Ecto neural progenitor cell (in vitro differentiated cells): ENCODE measurements around the gene ATXN3.

Source experiments
- DNase-seq: peaks from one replicate; pipeline ENCODE4 v3.0.0-alpha.2; 2018; ENCODE audit warnings: low spot score

The ATXN3 gene

DNA sequence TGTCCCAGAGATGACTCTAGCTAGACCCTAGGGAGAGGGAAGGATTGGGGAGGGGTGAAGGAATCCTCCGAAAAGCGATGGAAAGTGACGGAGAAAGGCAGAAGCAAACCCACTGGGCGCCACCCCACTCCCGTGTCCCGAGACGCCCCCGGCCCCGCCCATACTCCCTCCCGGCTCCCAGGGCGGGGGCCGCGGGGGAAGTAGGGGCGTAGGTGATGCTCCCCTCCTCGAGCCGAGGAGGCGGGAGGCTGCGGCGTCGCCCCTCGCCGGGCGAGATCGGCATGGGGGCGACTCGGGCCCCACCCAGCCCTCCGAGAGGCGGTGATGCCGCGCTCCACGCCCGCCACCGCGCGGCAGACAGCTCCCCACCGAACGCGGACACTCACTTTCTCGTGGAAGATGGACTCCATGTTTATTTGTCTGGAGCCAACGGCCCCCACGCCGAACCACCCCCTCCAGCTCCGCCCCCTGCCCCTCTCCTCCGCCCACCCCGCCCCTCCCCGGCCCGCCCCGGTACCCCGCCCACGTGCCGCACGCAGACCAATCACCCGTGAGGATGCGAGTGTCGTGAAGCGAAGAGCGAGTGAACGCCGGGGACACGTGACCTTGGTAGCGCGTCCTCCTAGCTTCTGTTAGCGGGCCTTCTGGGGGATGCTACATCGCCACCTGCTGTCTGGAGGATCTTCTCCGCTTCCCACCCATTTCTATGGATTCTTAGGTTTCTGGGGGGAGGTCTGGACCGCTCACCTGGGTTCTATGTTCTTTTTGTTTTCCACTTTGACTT lies at the start of gene ATXN3:
ATXN3 (minus strand) TSS at position 440 of the 784 bp plus-strand sequence; CDS start at position 410, 30 bp downstream.
- peak; percentile 95 for DNase-seq

DNA sequence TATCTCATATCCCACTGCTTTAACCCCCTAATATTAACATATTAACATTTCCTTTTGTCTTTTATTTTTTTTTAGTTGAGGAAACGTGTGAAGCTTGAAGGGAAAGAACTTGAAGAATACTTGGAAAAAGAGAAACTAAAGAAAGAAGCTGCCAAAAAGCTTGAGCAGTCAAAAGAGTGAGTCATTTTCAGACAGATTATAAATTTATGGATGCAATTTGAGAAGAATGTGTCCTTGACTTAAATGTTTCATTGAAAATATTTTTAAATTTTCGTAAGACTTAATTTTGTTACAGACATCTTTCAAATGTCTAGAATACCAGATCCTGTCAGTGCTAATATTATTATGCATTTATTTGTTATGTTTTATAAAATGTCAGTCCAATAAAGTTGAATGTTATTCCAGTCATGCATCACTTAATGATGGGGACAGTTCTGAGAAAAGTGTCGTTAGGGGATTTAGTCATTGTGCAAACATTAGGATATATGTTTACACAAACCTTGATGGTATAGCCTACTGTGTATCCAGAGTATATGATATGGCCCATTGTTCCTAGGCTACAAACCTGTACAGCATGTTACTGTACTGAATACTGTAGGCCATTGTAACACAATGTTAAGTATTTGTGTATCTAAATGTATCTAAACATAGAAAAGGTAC lies 48.0 kb upstream of the ATXN3 start:
- DNase-seq, result no peak

DNA sequence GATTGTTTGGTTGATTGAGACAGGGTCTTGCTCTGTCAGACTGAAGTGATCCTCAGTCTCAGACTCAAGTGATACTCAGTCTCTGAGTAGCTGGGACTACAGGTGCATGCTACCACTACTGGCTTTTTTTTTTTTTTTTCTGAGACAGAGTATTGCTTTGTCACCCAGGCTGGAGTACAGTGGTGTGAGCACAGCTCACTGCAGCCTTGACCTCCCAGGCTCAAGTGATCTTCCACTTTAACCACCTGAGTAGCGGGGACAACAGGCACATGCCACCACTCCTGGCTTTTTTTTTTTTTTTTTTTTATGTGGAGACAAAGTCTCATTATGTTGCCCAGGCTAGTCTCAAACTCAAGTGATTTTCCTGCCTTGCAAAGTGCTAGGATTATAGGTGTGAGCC lies 47.2 kb upstream of the ATXN3 start:
- DNase-seq, result no peak

DNA sequence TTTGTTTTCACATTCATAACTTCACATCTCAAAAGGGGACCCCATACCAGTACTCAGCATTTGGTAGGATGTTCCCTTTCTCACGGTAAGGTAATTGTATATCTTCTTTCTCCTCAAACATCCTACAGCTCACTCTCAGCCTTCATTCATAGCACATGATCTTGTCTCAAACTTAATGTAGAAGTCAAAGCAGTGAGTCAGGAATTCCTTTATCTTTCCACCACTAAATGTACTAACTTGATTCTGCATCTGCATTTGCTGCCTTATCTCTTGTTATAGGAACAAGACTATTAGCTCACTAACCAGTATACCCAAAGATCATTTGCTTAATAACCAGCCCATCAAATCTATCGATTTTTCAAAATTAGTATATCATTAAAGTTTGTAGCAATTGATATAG lies 38.3 kb upstream of the ATXN3 start:
- no peak for DNase-seq

DNA sequence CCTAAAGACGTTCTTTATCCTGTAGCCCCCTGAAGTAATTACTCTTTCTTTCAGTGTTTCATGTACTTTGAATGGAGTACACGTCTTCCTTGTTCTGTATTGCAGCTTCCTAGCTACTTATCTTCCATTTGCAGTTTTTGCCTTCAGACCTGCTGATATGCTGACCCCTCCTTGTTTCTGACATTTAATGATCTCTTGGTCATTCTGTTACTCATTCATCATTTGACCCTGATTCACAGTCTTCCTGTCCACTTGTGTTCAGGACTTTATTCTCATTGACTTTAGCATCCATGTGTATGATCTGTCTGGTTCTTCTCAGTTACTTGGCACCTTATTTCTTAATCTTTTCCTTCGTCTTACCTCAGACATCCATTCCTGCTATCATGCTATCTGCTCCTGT lies 37.6 kb upstream of the ATXN3 start:
- DNase-seq, result no peak

DNA sequence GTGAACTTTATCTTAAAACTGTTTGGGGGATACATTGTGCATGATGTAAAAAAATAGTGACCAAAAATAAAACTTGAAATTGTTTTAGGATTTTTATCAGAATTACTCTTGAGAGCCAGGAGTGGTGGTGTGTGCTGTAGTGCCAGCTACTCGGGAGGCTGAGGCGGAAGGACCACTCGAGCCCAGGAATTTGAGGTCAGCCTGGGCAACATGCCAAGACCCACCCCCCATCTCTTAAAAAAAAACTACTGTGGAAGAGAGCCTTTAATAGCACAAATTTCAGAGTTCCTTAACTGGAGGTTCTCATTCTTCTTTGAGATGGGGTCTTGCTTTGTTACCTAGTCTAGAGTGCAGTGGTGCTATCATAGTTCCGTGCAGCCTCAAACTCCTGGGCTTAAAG lies 36.9 kb upstream of the ATXN3 start:
- no peak for DNase-seq

DNA sequence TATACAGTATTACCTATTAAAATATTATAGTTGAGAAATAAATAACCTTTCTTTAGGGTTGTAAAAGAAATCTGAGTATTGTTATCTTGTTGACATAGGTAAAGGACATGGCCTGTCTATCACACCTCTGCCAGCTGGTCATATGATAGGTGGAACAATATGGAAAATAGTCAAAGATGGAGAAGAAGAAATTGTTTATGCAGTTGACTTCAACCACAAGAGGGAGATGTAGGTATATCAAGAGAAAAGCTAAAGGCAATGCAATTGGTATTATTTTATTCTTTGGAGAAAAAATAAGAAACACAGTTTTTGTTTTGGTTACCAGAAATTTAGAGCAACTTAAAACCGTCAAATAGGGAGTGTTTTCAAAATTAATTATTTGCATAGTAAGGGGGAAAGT lies 28.9 kb upstream of the ATXN3 start:
- DNase-seq, result no peak

DNA sequence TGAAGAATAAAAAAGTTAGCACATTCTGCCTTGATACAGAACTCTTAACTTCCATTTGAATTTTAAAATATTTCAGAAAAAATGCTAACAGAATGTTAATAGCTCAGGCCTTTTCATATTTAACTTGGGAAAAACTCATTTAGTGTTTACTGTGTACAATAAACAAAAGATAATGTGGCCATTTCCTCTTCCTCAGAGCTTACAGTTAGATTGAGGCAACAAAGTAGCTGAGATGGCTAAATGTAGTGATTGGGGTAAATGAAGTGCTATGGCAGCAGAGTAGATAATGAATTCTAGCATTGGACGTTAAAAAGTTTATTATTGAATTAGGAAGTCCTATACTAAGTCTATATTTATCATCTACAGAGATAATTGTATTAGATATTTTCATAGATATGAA lies 28.1 kb upstream of the ATXN3 start:
- DNase-seq, result no peak

DNA sequence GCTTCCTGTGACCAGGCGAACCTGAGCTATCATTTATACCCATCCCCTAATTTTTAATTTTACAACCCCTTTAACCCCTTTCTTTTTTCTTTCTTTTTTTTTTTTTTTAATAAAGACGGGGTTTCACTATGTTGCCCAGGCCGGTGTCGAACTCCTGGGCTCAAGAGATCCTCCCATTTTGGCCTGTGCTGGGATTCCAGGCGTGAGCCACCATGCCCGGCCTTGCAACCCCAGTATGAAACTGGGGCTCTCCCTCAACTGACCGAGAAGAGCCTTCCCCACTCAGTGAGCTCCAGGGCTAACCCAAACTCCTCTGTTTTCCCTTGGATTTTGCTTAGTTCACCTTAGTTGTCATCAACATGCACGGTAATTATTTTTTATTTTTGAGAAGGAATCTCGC lies 16.4 kb upstream of the ATXN3 start:
- no peak for DNase-seq

DNA sequence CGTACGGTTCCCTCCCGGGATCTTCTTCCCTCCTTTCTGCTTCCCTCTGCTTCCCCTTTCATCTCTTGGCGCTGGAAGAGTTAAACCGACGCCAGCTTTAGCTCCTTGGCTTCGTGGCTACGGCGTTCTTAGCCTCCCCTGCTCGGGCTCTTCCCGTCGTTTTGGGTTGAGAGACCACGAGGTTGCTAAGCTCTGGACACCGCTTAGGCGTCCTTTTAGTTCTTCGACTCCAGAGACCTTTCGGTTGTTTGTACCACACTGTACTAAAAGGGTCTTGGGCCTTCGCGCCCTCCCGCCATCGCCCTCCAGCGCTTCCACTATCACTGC lies 15.9 kb upstream of the ATXN3 start:
- no peak for DNase-seq

DNA sequence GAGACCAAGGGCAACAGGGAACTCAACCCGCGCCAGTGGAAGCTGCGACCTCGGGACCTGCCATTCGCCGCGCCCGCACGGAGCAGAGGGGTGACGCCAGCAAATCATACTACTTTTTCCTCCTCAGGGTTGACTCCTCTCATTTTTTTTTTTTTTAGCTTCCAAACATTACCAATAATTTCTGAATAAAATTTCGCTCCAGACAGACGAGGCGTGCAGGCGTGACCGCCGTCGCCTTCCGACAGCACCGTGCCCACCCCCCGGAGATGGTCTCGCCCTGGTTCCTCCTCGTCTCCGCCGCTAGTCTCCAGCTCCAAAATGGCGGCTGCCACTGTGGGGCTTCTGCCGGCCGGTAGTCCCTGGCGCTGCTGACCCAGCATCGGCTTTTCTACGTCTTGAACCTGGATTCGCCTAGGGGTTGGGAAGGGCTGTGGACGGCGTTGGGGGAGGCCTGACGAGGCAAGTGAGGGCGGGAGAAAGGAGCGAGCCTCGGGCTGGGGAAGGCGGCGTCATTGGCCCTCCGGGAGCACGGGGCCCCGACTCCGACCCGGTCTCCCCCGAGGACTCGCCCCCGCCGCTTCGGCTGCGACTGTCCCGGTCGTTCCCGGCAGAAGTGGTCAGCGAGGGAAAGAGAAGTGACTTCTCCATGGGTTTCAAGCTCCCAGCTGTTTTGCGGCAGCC lies 15.4 kb upstream of the ATXN3 start, which contains the start of the genes CPSF2 and NDUFB1:
CPSF2 (plus strand) TSS at position 300 of the 681 bp plus-strand sequence. CDS start 9,016 bp downstream, outside the sequence.
NDUFB1 (minus strand) TSS at position 37 of the 681 bp plus-strand sequence. CDS start 4,069 bp downstream, outside the sequence.
- DNase-seq, result peak; percentile 91

DNA sequence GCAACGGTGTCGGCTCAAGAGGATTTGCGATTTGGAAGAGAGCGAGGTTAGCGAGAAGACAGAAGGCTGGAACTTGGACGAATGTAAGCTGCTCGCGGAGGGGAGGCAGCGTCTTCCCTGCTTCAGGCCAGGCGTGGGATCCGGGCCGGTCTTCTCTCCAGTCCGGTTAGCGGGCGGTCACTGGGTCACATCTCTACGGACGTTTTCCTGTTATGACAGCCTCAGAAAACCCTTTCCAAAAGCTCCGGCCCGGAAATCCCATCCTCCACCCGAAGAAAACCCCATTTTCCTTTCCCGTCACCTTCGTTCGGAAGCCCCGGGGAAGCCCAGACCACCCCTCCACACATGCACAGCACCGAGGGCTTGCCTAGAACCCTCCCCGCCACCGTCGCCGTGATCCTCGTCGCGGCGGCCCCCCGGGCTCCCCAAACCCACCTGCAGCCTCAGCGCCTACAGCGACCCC lies 14.9 kb upstream of the ATXN3 start:
- DNase-seq, result no peak

DNA sequence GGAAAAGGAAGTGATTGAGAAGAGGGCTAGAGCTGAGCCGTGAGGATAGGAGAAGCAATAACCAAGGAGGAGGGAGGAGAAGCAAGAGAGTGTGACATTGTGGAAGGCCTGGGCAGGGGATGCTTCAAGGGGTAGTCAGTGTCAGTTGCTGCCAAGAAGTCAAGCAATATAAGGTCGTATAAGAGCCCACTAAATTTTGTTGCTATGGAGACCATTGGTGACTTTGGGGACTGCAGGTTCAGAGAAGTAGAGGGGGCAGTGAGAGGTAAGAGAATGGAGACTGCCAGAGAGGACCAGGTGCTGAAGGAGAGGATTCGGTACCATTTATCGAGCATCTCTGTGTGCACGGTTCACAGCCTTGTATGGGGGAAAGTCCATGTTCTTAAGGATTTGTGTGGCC lies 3.1 kb upstream of the ATXN3 start:
- DNase-seq, result no peak

DNA sequence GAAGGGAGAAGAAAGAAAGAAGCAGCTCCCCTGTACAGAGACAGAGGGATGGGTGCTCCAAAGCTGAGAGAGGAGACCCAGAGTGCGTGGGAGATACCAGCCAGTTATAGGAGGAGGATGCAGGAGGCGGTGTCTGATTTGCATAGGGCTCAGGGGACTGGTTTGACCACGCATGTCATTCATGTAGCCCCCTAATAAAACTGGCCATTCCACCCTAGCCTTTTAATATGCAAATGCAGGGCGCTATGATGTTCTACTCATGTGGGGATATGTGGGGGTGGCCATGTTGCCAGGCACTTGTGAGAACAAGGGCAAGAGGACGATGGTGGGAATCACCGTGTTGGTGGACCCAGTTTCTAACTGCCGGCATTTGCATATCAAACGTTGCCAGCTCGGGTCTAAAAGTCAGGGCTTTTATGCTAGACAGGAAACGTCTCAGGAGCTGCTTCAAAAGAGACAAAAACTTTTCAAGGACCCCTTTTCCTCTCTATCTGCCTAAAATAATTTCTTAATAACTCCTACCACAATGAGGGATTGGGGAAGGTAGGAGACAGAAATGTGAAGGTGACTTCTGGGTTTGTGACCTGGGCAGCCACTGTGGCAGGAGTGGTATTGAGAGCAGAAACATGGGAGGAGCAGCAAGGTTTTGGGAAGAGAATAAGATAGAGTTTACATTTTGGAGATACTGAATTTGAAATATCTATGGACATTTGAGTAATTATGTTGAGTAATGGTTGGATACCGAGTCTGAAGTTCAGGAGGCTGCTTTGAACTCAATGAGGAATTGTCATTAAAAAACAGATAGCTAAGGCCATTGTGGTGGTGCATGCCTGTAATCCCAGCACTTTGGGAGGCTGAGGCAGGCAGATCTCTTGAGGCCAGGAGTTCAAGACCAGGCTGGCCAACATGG lies 2.2 kb upstream of the ATXN3 start:
- DNase-seq, result peak; percentile 45

DNA sequence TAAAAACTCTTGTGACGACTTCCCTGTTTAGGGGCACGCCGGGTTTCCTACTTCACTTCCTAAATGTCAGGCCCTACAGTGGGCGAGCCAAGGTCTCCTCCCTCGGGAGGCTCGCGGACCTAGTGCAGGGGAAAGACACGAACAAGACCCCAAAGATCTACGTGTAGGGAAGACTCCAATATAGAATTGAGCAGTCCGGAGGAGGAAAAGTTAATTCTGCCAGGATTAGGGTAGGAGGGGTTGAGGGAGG lies 564 bp downstream of the ATXN3 start:
- no peak for DNase-seq

DNA sequence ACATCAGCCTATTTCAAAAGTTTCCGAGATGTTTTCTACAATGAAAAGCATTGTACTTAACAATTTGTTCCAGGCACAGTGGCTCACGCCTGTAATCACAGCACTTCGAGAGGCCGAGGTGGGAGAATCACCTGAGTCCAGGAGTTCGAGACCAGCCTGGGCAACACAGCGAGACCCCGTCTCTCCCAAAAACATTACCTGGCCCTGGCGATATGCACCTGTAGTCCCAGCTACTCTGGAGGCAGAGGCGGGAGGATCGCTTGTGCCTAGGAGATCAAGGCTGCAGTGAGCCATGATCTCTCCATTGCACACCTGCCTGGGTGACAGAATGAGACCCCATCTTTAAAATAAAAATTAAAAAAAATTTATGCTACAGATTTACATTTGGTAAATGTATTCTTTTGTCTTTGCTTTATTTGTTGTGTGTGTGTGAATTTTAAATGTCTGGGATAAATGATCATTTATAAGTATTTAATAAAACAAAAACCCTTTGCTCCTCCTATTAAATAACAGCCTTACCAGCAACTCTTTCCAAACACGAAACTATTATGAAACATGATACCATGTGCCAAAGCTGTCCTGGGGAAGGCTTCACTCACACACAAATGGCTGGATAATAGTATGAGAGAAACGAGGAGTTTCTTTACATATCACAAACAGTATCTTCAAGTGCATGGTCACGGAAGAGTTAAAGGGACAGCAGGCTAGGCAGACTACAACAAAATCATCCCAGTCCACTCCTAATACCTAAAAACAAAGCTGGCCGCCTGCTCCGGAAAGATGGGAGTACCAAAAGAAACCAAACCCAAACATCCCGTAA lies 1.1 kb downstream of the ATXN3 start:
- no peak for DNase-seq

DNA sequence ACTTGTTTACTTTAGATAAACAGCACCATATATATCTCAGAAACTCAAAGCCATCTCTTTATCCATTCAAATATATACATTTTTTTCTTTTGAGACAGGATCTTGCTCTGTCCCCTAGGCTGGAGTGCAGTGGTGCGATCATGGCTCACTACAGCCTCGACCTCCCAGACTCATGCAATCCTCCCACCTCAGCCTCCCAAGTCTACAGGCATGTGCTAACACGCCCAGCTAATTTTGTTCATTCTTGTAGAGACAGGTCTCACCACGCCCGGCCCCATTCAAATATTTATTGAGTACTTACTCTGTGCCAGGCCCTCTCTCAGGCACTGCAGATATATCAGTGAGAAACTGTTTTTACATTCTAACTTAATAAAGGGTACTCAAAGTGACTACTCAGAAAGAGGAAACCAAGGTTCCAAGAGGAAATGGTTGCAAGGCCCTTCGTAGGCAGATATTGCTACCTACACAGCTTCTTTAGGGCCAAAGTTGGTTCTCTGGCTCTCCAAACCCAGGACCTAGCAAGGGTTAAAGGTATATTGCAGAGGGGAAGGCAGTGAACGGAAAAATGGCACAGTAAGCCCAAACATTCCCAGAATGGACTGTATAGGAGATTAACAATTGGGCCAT lies 2.9 kb downstream of the ATXN3 start:
- DNase-seq, result no peak

DNA sequence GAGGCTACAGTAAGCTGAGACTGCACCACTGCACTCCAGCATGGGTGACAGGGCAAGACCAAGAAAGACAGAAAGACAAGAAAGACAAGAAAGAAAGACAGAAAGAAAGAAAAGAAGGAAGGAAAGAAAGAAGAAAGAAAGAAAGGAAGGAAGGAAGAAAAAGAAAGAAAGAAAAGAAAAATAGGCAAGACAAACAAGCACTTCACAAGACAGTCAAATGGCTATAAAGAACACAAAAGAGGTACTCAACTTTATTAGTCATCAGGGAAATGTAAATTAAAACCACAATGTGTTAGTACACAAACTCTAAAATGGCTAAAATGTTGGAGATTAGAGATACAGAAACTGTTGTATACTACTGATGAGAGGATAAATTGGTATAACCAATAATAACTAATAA lies 6.6 kb downstream of the ATXN3 start:
- no peak for DNase-seq

DNA sequence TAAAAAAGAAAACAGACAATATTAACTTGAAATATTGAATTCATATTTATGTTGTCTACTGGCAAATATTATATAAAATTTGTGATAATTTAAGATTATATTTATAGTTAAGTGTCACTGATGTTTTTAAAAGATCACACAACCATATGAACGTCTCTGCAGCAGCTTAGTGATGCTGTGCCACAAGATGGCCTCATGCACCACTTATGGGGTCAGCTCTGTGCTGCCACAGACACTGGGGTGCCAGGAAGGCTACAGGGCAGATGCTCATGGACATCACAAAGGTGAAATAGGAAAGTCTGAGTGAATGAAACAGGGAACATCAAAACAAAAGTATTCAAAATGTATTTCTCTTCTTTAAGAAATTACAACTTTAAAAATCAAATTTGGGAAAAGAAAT lies 13.1 kb downstream of the ATXN3 start:
- no peak for DNase-seq

DNA sequence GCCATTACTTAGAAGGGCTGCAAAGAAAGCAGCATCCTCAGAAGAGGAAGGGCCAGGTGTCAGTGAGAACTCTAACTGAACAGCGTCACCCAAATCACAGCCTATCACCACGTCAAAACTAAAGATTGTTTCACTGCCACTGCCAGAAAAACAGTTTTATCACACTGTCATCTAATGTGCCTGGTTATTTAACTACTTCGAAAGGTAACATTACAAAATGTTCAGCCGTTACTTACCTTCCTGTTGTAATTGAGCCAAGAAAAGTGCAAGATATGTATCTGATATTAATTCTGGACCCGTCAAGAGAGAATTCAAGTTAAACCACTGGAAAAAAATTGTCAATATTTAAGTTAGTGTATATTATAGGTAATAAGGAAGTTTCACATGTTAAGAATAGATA lies 17.9 kb downstream of the ATXN3 start:
- DNase-seq, result no peak

DNA sequence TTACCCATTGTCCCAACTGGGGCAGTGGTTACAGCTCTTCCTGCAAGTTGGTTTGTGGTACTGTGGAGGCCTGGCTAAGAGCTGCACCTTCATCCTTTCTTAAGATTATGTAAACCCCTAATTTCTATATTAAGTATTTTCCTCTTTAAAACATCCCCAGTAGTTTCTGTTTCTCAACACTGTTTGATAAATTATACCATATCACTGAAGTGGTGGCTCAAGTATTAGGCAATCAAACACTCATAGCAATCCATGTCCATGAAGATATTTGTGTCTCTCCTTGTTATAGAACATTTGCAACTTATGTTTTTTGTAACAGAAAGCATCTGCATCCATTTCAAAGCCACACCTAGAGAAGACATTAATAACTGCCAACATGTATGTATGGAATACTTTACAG lies 31.8 kb downstream of the ATXN3 start:
- no peak for DNase-seq
